Small intestine (tissue), 7 donors: ENCODE measurements around the gene PERM1. TPM values are rescaled to one million over a fixed set of nuclear protein-coding genes. Genes with fewer than 3 reads are reported as not detected.

Experiments used
- DNase-seq, 2 donors: peaks; one replicate each; pipeline versions ENCODE4 v3.0.0 to v3.0.0-alpha.2; 2013
- FAIRE-seq: peaks from 2 replicates; lab custom pipeline; 2012; peaks lifted over from hg19 to GRCh38; lab: Jason Lieb, UNC
- H3K27ac ChIP-seq, 3 donors: one replicate each; pipeline ENCODE4 v1.5.1; 2013; ENCODE audit warnings: low read length in 2 of 3, mild to moderate bottlenecking in 2 of 3, control low read depth in 1 of 3, inconsistent platforms in 1 of 3, low read depth in 1 of 3, moderate library complexity in 1 of 3
- H3K27me3 ChIP-seq, 3 donors: one replicate each; pipeline ENCODE4 v1.6.1; 2013; ENCODE audit warnings: low read length in 3 of 3, inconsistent platforms in 1 of 3; ENCODE audit not compliant: control insufficient read depth in 3 of 3, insufficient read depth in 3 of 3
- H3K36me3 ChIP-seq, 3 donors: one replicate each; pipeline ENCODE4 v1.6.1; 2013; ENCODE audit warnings: low read length in 3 of 3, inconsistent platforms in 1 of 3, low read depth in 1 of 3, mild to moderate bottlenecking in 1 of 3, moderate library complexity in 1 of 3; ENCODE audit not compliant: control insufficient read depth in 3 of 3, insufficient read depth in 2 of 3
- H3K4me1 ChIP-seq, 3 donors: one replicate each; pipeline ENCODE4 v1.6.1; 2013; ENCODE audit warnings: low read length in 2 of 3, inconsistent platforms in 1 of 3, low read depth in 1 of 3, mild to moderate bottlenecking in 1 of 3, moderate library complexity in 1 of 3; ENCODE audit not compliant: control insufficient read depth in 3 of 3, insufficient read depth in 2 of 3
- H3K4me3 ChIP-seq, 3 donors: one replicate each; pipeline ENCODE4 v1.5.1; 2013; ENCODE audit warnings: low read length in 3 of 3, control low read depth in 1 of 3, inconsistent platforms in 1 of 3, low read depth in 1 of 3, mild to moderate bottlenecking in 1 of 3, moderate library complexity in 1 of 3
- H3K9me3 ChIP-seq, 2 donors: one replicate each; pipeline ENCODE4 v1.6.1; 2013; ENCODE audit warnings: low read depth in 1 of 2, low read length in 1 of 2; ENCODE audit not compliant: control insufficient read depth in 2 of 2, insufficient read depth in 1 of 2
- WGBS, 3 donors: extraction: QIAGEN DNeasy Blood & Tissue Kit; methylation state at CpG; one replicate each; pipeline ENCODE4 v1.1.7; 2013; 5-methylcytosine and 5-hydroxymethylcytosine counted together
- polyA plus RNA-seq, 4 donors: library from polyadenylated mRNA; stranded (reverse) in 3 of 4; unstranded in 1 of 4; fragments of 200-250 nt in 3 of 4; fragments of 120-200 nt in 1 of 4; gene quantifications; one replicate each; pipeline versions ENCODE4 v1.2.1 to v1.2.3, GENCODE V29; 2013
- donor health status: healthy with polysubstance abuse.
- donor health status: control.
- donor health status: control.
- donor health status: Bipolar disorder and iron deficiency.
- donor health status: healthy.

Gene PERM1
- polyA plus RNA-seq, 4 donors: 0.22 to 1.6 (median 0.30) TPM; not detected in 1

DNA sequence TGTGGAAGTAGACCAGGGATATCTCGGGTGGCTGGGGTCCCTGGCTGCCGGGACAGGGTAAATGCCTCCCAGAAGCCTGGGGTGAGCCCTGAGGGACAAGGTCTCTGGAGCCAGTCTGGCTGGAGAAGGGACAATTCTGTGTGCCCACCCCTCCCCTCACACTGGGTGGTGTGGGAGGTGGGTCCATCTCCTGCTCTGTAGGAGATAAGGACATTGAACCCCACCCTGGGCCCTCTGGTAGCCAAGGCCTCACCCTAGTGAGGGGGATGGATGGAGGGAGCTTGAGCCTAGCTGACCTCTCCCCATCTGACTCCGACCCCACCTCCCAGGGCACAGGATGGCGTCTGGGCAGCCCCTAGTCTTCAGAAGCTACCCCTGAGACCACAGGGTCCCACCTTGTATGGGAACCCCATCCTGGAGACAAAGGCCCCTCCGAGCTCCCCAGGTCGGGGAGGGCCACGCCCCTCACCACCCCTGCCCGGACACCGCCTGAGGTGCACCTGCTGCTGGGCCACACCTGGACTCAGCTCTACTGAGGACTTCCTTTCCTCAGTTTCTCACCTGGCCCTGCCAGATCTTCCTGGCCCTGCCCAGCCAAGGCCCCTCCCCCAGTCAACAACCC is 42.4 kb upstream of the PERM1 start:
- H3K9me3 ChIP-seq: no peaks in the 10 kb centered on the region
- peaks cover 0 to 47% (median 4%) of the 10 kb centered on the region in 3 donors for H3K4me1 ChIP-seq
- H3K27ac ChIP-seq: no peak overlapping the region
- peaks cover 0 to 71% (median 0%) of the 10 kb centered on the region in 3 donors for H3K36me3 ChIP-seq
- no peak overlapping the region for H3K4me3 ChIP-seq
- FAIRE-seq (no peak), DNase-seq (no peak)
- H3K27me3 ChIP-seq: no peaks in the 10 kb centered on the region
- 61 to 81% (median 61%) methylated on average over 8 to 9 of the region's 9 CpGs for whole genome bisulfite sequencing, 3 donors

DNA sequence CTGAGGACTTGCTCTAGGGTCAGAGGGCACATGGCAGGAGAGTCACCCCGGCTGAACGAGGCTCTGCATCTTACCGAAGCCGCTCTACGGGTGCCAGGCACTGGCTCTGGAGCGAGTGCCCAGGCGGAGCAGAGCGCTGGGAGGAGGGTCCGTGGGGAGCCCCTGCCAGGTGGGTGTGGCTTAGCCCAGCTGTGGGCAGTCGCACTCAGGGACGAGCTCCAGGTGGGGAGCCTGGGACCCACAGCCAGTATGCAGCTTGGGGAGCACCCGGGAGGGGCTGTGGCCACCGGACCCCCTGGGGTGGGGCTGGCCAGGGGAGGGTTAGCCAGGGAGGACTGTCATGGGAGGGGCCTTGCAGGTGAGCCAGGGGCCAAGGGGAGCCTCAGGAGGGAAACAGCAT is 41.8 kb upstream of the PERM1 start:
- peaks cover 0 to 52% (median 4%) of the 10 kb centered on the region in 3 donors for H3K4me1 ChIP-seq
- H3K36me3 ChIP-seq: peaks cover 0 to 67% (median 0%) of the 10 kb centered on the region in 3 donors
- no peak for DNase-seq
- no peak overlapping the region for H3K4me3 ChIP-seq
- 47 to 71% (median 68%) methylated on average over 11 to 13 of the region's 13 CpGs for WGBS, 3 donors
- FAIRE-seq: no peak
- no peaks in the 10 kb centered on the region for H3K9me3 ChIP-seq
- H3K27ac ChIP-seq: no peak overlapping the region
- H3K27me3 ChIP-seq: no peaks in the 10 kb centered on the region

DNA sequence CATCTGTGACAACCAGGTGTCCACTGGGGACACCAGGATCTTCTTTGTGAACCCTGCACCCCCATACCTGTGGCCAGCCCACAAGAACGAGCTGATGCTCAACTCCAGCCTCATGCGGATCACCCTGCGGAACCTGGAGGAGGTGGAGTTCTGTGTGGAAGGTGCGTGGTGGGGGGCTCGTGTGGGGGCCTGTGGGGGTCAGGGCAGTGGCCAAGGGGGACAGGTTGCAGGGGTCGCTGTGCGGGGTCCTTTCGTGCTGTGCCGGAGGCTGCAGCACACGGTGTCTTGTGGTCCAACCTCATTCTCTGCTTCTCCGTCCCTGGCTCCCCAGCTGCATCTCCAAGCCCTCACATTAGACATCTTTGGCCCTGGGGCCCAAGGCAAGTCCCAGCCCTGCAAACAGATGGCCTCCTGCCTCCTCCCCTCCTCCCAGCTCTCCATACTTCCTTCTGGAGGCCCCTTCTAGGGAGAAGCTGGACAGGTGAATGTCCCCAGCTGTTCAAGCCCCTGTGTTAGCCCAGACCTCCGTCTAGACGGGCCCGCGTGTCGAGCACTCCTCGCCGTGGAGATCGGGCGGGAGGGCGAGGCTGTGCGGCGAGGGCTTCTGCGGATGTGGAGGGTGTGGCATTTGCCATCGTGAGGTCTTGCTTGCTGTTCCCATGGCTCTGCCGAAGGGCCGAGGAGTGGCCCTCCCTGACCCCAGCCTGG is 40.6 kb upstream of the PERM1 start:
- FAIRE-seq: no peak
- WGBS, 3 donors: 77 to 86% (median 84%) methylated on average over 26 to 27 of the region's 27 CpGs
- H3K4me3 ChIP-seq: no peak overlapping the region
- DNase-seq: no peak
- H3K27me3 ChIP-seq: no peaks in the 10 kb centered on the region
- H3K4me1 ChIP-seq: peaks cover 0 to 54% (median 4%) of the 10 kb centered on the region in 3 donors
- no peaks in the 10 kb centered on the region for H3K9me3 ChIP-seq
- H3K27ac ChIP-seq: no peak overlapping the region
- H3K36me3 ChIP-seq: peaks cover 0 to 58% (median 0%) of the 10 kb centered on the region in 3 donors

DNA sequence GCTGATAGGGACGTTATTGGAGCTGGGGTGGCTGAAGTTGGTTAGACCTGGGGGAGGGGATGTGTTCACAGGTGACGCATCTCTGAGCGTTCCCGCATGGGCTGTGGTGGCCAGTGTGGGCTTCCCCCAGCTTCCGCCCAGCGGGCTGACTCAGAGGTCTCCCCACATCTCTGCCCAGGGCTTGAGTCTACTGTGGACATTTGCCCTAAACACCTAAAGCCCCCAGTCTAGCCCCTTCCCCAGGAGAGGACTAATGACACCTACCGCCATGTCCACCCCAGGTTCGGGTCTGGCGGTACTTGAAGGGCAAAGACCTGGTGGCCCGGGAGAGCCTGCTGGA is 40.0 kb upstream of the PERM1 start:
- WGBS, 3 donors: 79 to 86% (median 82%) methylated on average over 10 of the region's 10 CpGs
- H3K4me1 ChIP-seq: peaks cover 0 to 52% (median 4%) of the 10 kb centered on the region in 3 donors
- no peak for FAIRE-seq
- no peaks in the 10 kb centered on the region for H3K9me3 ChIP-seq
- no peak overlapping the region for H3K27ac ChIP-seq
- H3K36me3 ChIP-seq: peaks cover 0 to 52% (median 0%) of the 10 kb centered on the region in 3 donors
- no peaks in the 10 kb centered on the region for H3K27me3 ChIP-seq
- H3K4me3 ChIP-seq: peak overlapping the region in 1 of 3 donors; percentile 57
- DNase-seq: no peak

DNA sequence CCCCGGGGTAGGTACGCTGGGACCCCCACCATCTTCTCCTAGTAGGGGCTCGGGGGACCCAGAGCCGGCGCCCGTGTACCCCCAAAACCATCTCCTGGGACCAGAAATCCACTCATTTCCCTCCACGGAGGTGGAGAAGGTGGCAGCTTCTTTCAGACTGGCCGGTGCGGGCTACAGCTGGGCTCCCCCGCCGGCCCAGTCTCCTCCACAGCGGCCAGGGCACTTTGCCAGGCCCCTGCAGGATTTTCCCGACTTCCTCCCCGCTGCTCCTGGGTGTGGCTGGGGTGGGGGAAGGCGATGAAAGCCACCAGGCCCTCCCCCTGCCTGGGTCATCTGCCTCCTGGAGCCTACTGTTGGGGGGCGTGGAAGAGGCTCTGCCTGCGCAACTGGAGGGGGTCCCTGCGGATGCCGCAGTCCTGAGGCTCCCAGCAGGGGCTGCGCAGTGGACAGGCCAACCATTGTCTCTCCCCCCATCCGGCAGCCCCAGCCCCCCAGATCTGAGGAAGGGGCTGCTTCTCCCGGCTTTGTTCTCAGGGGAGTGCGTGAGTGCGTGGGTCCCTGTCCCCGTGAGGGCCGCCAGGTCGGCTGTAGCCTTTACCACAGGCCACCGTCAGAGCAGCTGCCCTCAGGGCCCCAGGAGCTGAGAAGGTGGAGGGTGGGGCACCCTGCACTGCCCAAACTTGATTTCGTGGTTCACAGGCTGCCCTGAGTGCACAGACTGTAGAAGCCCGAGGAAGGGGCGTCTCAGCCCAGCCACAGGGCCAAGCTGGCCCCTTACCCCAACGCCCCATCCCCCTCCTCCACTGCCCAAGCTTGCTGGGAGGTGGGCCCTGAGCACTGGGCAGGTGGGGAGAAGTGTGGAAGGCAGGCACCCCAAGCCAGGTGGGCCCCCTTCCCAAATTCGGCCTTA is 39.4 kb upstream of the PERM1 start:
- Histone ChIP-seq H3K27ac (peak overlapping the region in 1 of 3 donors; percentile 64), H3K9me3 (no peaks in the 10 kb centered on the region), H3K4me3 (peak overlapping the region; percentile 53 to 90 (median 57)), H3K36me3 (peaks cover 0 to 46% (median 0%) of the 10 kb centered on the region in 3 donors), H3K4me1 (peaks cover 0 to 49% (median 4%) of the 10 kb centered on the region in 3 donors), H3K27me3 (no peaks in the 10 kb centered on the region)
- no peak for FAIRE-seq
- peak; percentile 54 to 78 for DNase-seq
- 14 to 26% (median 26%) methylated on average over 25 to 33 of the region's 33 CpGs for WGBS, 3 donors

DNA sequence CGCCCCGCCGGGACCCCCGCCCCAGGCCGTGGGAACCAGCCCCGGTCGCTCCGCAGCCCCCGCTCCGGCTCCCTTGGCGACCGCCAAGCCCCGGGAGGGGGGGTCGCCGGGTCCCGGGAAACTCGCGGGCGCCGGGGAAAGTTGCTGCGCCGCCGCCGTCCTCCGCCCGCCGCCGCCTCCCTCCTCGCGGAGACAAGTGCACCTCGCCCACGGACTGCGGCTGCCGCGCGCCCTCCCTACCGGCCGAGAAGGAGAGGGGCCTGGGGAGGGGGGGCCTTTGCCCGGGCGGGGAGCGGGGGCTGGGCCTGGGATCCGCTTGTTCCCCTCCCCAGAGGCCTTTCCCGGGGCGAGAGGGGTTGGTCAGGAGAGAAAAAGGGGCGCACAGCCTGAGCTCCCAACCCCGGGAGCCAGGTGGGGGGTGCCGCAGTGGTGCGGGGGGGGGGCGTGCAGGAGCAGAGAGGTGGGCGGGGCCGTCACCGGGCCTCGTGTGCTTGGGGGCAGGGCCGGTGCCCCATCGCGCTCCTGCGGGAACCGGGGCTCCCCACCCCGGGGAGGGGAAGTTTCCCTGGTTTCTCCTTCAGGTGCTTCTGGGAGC is 38.6 kb upstream of the PERM1 start:
- DNase-seq: peak in 1 of 2 donors; percentile 61
- Histone ChIP-seq H3K36me3 (peaks cover 0 to 38% (median 0%) of the 10 kb centered on the region in 3 donors), H3K27ac (peak overlapping the region; percentile 62 to 75 (median 64)), H3K4me1 (peaks cover 0 to 49% (median 4%) of the 10 kb centered on the region in 3 donors), H3K27me3 (no peaks in the 10 kb centered on the region), H3K4me3 (peak overlapping the region; percentile 53 to 90 (median 57)), H3K9me3 (no peaks in the 10 kb centered on the region)
- WGBS, 3 donors: 0 to 1% (median 1%) methylated on average over 18 to 59 of the region's 59 CpGs
- no peak for FAIRE-seq

DNA sequence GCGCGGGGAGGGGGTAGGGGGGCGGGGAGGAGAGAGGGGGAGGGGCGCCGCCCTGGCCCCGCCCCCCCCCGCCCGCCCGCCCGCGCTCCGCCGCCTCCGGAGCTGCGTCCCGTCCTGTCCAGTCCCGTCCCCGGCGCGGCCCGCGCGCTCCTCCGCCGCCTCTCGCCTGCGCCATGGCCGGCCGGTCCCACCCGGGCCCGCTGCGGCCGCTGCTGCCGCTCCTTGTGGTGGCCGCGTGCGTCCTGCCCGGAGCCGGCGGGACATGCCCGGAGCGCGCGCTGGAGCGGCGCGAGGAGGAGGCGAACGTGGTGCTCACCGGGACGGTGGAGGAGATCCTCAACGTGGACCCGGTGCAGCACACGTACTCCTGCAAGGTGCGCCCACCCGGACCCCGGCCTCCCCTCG is 38.1 kb upstream of the PERM1 start, which contains the start of gene AGRN:
AGRN (plus strand) TSS at position 121 of the 405 bp plus-strand sequence; CDS start at position 174, 53 bp downstream.
- peak within 1 kb of the TSS; percentile 57 to 90 (median 67) for H3K4me3 ChIP-seq
- FAIRE-seq (no peak), DNase-seq (peak; percentile 25 to 77)
- peaks cover 0 to 46% (median 4%) of the 10 kb centered on the region in 3 donors for H3K4me1 ChIP-seq
- no peaks in the 10 kb centered on the region for H3K27me3 ChIP-seq
- no peaks in the 10 kb centered on the region for H3K9me3 ChIP-seq
- peak within 1 kb of the TSS; percentile 64 to 75 (median 74) for H3K27ac ChIP-seq
- H3K36me3 ChIP-seq: peaks cover 0 to 34% (median 0%) of the 10 kb centered on the region in 3 donors
- 0% methylated on average over 11 to 55 of the region's 58 CpGs for WGBS, 3 donors
